SK-N-SH (cell line): ENCODE data around the gene DAPK3. TPM values are rescaled to one million over a fixed set of nuclear protein-coding genes. Genes with fewer than 3 reads are reported as not detected.
"Not testable (repeated sequence)": the region's sequence is repeated elsewhere in the genome, so short reads cannot be mapped to it uniquely, and the experiment has no call there.

ENCODE experiments used
- CTCF ChIA-PET: fragments of 300-600, 350-600 bp; formaldehyde crosslinking; extraction: SDS; loops from one replicate; lab custom pipeline; 2021; lab: Yijun Ruan, JAX
- POLR2A ChIA-PET: fragments of 350-600 bp; sonication (Branson Sonifier 250); formaldehyde crosslinking; extraction: SDS; loops from one replicate; lab custom pipeline; 2020; ENCODE audit warnings: antibody characterized with exemption, inconsistent platforms; lab: Yijun Ruan, JAX
- DNase-seq: peaks from one replicate; pipeline ENCODE4 v3.0.0; 2012
- H2AFZ ChIP-seq: fragments of 200-600 bp; sonication (generic); 2 replicates; pipeline ENCODE4 v1.8.1; 2016; ENCODE audit warnings: antibody characterized with exemption, mild to moderate bottlenecking, low read depth
- H3F3A ChIP-seq: fragments of 200-600 bp; sonication (generic); replicated peaks from 2 replicates; pipeline ENCODE3; 2016; ENCODE audit warnings: antibody characterized with exemption, mild to moderate bottlenecking; ENCODE audit not compliant: insufficient read depth
- H3K27ac ChIP-seq, 2 experiments: fragments of 200-500 bp in 1 of 2; fragments of 200-600 bp in 1 of 2; sonication (Bioruptor generic) in 1 of 2; sonication (generic), shearing (Covaris generic) in 1 of 2; 2 replicates each; pipeline versions ENCODE4 v1.5.1 to v1.6.1; 2014 to 2016; ENCODE audit warnings: low read depth in 2 of 2, inconsistent platforms in 1 of 2, low read length in 1 of 2, mild to moderate bottlenecking in 1 of 2, mixed read lengths in 1 of 2
- H3K27me3 ChIP-seq: fragments of 200-600 bp; sonication (generic), shearing (Covaris generic); 2 replicates; pipeline ENCODE4 v1.6.1; 2016; ENCODE audit warnings: mixed run types; ENCODE audit not compliant: insufficient read depth
- H3K36me3 ChIP-seq, 2 experiments: fragments of 200-500 bp in 1 of 2; fragments of 200-600 bp in 1 of 2; sonication (Bioruptor generic) in 1 of 2; sonication (generic) in 1 of 2; replicated peaks in 1 of 2; 2 replicates each; pipeline versions ENCODE3 to v1.5.1; 2014 to 2016; ENCODE audit warnings: low read length in 1 of 2, mild to moderate bottlenecking in 1 of 2; ENCODE audit not compliant: insufficient read depth in 2 of 2, control insufficient read depth in 1 of 2
- H3K4me1 ChIP-seq, 2 experiments: fragments of 200-500 bp in 1 of 2; fragments of 200-600 bp in 1 of 2; sonication (Bioruptor generic) in 1 of 2; sonication (generic), shearing (Covaris generic) in 1 of 2; 2 replicates each; pipeline versions ENCODE4 v1.5.1 to v1.6.1; 2014 to 2016; ENCODE audit warnings: low read depth in 1 of 2, low read length in 1 of 2, mixed run types in 1 of 2; ENCODE audit not compliant: insufficient read depth in 2 of 2, control insufficient read depth in 1 of 2
- H3K4me2 ChIP-seq: fragments of 200-600 bp; sonication (generic), shearing (Covaris generic); 2 replicates; pipeline ENCODE4 v1.6.1; 2017; ENCODE audit warnings: mixed run types
- H3K4me3 ChIP-seq, 2 experiments: fragments of 200-500 bp in 1 of 2; fragments of 200-600 bp in 1 of 2; sonication (Bioruptor generic) in 1 of 2; sonication (generic), shearing (Covaris generic) in 1 of 2; 2 replicates each; pipeline versions ENCODE4 v1.5.1 to v1.8.1; 2014 to 2016; ENCODE audit warnings: low read depth in 2 of 2, inconsistent platforms in 1 of 2, low read length in 1 of 2, mild to moderate bottlenecking in 1 of 2, mixed read lengths in 1 of 2, moderate library complexity in 1 of 2
- H3K79me2 ChIP-seq: fragments of 200-600 bp; sonication (generic); 2 replicates; pipeline ENCODE4 v1.8.1; 2017; ENCODE audit warnings: mild to moderate bottlenecking; ENCODE audit not compliant: insufficient read depth
- H3K9ac ChIP-seq: fragments of 200-600 bp; sonication (generic); 2 replicates; pipeline ENCODE4 v1.6.1; 2017; ENCODE audit warnings: mixed run types
- H3K9me2 ChIP-seq: fragments of 200-600 bp; sonication (generic); 2 replicates; pipeline ENCODE4 v1.6.1; 2017; ENCODE audit warnings: mixed run types
- H3K9me3 ChIP-seq: fragments of 200-600 bp; sonication (generic); 2 replicates; pipeline ENCODE4 v1.6.1; 2017; ENCODE audit warnings: mixed run types, mild to moderate bottlenecking, moderate library complexity
- H4K20me1 ChIP-seq: fragments of 200-600 bp; sonication (generic); 2 replicates; pipeline ENCODE4 v1.6.1; 2017; ENCODE audit warnings: mild to moderate bottlenecking, mixed run types; ENCODE audit not compliant: insufficient read depth
- CTCF ChIP-seq: fragments of 200-600 bp; sonication (generic); IDR thresholded peaks from 2 replicates; pipeline ENCODE4 v1.6.1; 2017; ENCODE audit warnings: antibody characterized with exemption, mild to moderate bottlenecking, moderate library complexity
- FOSL2 ChIP-seq: IDR thresholded peaks from 2 replicates; pipeline ENCODE4 v1.4.0; 2012; ENCODE audit warnings: low read depth, mild to moderate bottlenecking, moderate library complexity, borderline replicate concordance
- MEF2A ChIP-seq: IDR thresholded peaks from 2 replicates; pipeline ENCODE4 v1.4.0; 2012; ENCODE audit warnings: low read depth, borderline replicate concordance
- NRF1 ChIP-seq: IDR thresholded peaks from 2 replicates; pipeline ENCODE4 v1.6.1; 2012; ENCODE audit warnings: low read depth, mild to moderate bottlenecking, low read length
- RAD21 ChIP-seq: IDR thresholded peaks from 2 replicates; pipeline ENCODE4 v1.6.1; 2012; ENCODE audit warnings: mild to moderate bottlenecking, low read length
- SIN3A ChIP-seq: IDR thresholded peaks from 2 replicates; pipeline ENCODE4 v1.6.1; 2012; ENCODE audit warnings: low read depth, mild to moderate bottlenecking, low read length, moderate library complexity, borderline replicate concordance
- SMC3 ChIP-seq: IDR thresholded peaks from 2 replicates; pipeline ENCODE4 v1.6.1; 2012; ENCODE audit warnings: low read depth, low read length, improper control_type of control experiment
- TEAD4 ChIP-seq: IDR thresholded peaks from 2 replicates; pipeline ENCODE4 v1.4.0; 2012; ENCODE audit warnings: mild to moderate bottlenecking, borderline replicate concordance; ENCODE audit not compliant: insufficient read depth
- WGBS: methylation state at CpG from one replicate; pipeline ENCODE4 v1.1.6; 2017; ENCODE audit warnings: low lambda C conversion rate; 5-methylcytosine and 5-hydroxymethylcytosine counted together
- polyA plus RNA-seq, 3 experiments: library from polyadenylated mRNA; depleted of rRNA; stranded (reverse); fragments of >200 nt; gene quantifications; 2 replicates each; pipeline ENCODE4 v1.2.3, GENCODE V29; 2012
- TF ChIP-seq, protein P1 (sequence below): fragments of 150-350 bp; IDR thresholded peaks from 2 replicates; pipeline ENCODE4 v1.6.1; 2016; ENCODE audit warnings: mild to moderate bottlenecking, low read depth, low read length

Gene DAPK3
- polyA plus RNA-seq, 1 of the 3 experiments (the other 2 are of a cell fraction) = 142 TPM

- no peaks in the 10 kb centered on the region for H4K20me1 ChIP-seq
- DNase-seq = no peak
- no peak overlapping the region for H3K27ac ChIP-seq
- 69% methylated on average over 11 of the region's 11 CpGs for WGBS
- no peak overlapping the region for H3K4me2 ChIP-seq
- CTCF ChIA-PET = interaction anchor here (0.7 kb wide), 1 partner anchor 277 kb away, joined by 3 read pairs; no protein-coding TSS in a partner anchor
- no peak overlapping the region for H2AFZ ChIP-seq
- no peaks in the 10 kb centered on the region for H3K79me2 ChIP-seq
- no peaks in the 10 kb centered on the region for H3K9me2 ChIP-seq
- POLR2A ChIA-PET = no interaction called here
- H3K9ac ChIP-seq = no peak overlapping the region
- no peaks in the 10 kb centered on the region for H3F3A ChIP-seq
- TF ChIP-seq CTCF (no peak), SIN3A (no peak), MEF2A (no peak), TEAD4 (no peak), FOSL2 (no peak), NRF1 (no peak), SMC3 (no peak)
- H3K9me3 ChIP-seq = no peaks in the 10 kb centered on the region
- no peaks in the 10 kb centered on the region for H3K4me1 ChIP-seq
- H3K4me3 ChIP-seq = no peak overlapping the region
- no peaks in the 10 kb centered on the region for H3K36me3 ChIP-seq
- H3K27me3 ChIP-seq = no peaks in the 10 kb centered on the region
These were observed 26.7 kb downstream of the DAPK3 start for GRCh38 chr19:3944018-3944721.

- 70% methylated on average over 8 of the region's 8 CpGs for WGBS
- no peaks in the 10 kb centered on the region for H3F3A ChIP-seq
- H3K9ac ChIP-seq = no peak overlapping the region
- H3K79me2 ChIP-seq = no peaks in the 10 kb centered on the region
- no peaks in the 10 kb centered on the region for H4K20me1 ChIP-seq
- DNase-seq = no peak
- no peak for TF ChIP-seq RAD21
- TF ChIP-seq, protein P1, sequence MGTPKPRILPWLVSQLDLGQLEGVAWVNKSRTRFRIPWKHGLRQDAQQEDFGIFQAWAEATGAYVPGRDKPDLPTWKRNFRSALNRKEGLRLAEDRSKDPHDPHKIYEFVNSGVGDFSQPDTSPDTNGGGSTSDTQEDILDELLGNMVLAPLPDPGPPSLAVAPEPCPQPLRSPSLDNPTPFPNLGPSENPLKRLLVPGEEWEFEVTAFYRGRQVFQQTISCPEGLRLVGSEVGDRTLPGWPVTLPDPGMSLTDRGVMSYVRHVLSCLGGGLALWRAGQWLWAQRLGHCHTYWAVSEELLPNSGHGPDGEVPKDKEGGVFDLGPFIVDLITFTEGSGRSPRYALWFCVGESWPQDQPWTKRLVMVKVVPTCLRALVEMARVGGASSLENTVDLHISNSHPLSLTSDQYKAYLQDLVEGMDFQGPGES = no peak
- H3K27me3 ChIP-seq = no peaks in the 10 kb centered on the region
- H3K4me2 ChIP-seq = no peak overlapping the region
- ChIA-PET CTCF (no interaction called here), POLR2A (no interaction called here)
- no peak overlapping the region for H3K27ac ChIP-seq
- H3K4me1 ChIP-seq = no peaks in the 10 kb centered on the region
- H3K36me3 ChIP-seq = no peaks in the 10 kb centered on the region
- H3K9me2 ChIP-seq = no peaks in the 10 kb centered on the region
- no peak overlapping the region for H2AFZ ChIP-seq
- no peaks in the 10 kb centered on the region for H3K9me3 ChIP-seq
- H3K4me3 ChIP-seq = no peak overlapping the region
These were observed 28.0 kb downstream of the DAPK3 start for GRCh38 chr19:3942790-3943409.

DNA sequence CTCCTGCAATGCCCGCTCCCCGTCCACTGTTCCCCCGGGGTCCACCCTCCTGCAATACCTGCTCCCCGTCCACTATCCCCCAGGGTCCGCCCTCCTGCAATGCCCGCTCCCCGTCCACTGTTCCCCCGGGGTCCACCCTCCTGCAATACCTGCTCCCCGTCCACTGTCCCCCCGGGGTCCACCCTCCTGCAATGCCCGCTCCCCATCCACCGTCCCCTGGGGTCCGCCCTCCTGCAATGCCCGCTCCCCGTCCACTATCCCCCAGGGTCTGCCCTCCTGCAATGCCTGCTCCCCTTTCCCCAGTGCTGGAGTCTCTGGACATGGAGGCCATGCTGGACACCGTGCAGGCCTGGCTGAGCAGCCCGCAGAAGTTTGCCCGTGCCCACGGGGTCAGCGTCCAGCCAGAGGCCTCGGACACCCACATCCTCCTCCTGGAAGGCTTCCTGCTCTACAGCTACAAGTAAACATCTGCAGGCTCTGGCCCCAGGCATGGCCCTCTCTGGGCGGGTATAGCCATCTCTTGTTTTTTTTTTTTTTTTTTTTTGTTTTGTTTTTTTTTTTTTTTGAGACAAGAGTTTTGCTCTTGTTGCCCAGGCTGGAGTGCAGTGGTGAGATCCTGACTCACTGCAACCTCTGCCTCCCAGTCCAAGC lies 32.5 kb downstream of the DAPK3 start:
- H3K27ac ChIP-seq, POLR2A ChIA-PET, H3F3A ChIP-seq, H3K9me3 ChIP-seq, H3K79me2 ChIP-seq, CTCF ChIA-PET, H3K9ac ChIP-seq, DNase-seq, H3K4me3 ChIP-seq, H3K4me1 ChIP-seq, H3K36me3 ChIP-seq, H4K20me1 ChIP-seq, H3K4me2 ChIP-seq, H3K9me2 ChIP-seq, H2AFZ ChIP-seq: not testable (repeated sequence)
- H3K27me3 ChIP-seq = peaks cover 12% of the 10 kb centered on the region
- 77% methylated on average over 22 of the region's 22 CpGs for WGBS
